Measurements from ENCODE around the gene EVI5L.
"Not testable (repeated sequence)": the region's sequence is repeated elsewhere in the genome, so short reads cannot be mapped to it uniquely, and the experiment has no call there.

The EVI5L gene

DNA sequence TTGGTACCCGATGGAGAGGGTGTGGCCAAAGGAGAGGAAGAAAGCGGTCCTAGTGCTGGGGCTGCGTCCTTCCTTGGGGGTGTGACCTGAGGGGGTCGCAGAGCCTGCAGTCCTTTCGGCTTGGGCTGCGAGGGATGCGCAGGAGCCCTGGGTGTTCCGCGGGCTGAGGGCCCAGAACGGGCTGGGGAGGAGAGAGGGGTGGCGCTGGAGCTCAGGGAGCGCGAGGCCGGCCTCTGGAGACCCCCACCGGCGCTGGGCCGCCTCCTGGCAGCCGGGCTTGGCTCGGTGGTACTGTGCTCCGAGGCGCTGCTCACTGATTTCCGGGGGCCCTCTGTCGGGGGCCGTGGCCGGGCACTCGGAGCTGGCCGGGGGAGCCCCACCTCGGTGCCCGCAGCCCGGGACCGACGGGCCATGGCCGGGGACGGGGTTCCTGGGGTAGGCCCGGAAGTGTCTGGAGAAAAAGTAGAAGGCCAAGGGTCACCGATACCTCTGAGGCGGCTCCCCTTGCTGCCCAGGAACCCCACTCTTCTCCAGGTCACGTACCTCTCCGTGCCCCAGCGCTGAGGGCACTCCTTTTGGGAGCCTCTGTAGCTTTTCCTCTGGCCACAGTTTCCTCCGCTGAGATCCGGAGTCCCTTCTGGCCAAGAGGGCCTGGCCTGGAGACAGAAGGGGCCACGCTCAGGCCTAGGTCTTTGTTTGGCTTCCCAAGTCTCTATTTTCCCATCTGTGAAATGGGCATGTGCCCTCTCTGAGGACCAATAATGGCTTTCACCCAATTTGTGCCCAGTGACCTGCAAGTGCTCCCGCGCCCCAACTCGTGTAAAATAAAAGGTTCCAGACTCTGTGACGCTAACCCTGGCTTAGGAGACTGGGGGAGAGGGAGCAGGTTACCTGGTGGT is 42.5 kb downstream of the EVI5L start:
- no peak for DNase-seq (ENCODE audit: low read depth in 3 of 3)

DNA sequence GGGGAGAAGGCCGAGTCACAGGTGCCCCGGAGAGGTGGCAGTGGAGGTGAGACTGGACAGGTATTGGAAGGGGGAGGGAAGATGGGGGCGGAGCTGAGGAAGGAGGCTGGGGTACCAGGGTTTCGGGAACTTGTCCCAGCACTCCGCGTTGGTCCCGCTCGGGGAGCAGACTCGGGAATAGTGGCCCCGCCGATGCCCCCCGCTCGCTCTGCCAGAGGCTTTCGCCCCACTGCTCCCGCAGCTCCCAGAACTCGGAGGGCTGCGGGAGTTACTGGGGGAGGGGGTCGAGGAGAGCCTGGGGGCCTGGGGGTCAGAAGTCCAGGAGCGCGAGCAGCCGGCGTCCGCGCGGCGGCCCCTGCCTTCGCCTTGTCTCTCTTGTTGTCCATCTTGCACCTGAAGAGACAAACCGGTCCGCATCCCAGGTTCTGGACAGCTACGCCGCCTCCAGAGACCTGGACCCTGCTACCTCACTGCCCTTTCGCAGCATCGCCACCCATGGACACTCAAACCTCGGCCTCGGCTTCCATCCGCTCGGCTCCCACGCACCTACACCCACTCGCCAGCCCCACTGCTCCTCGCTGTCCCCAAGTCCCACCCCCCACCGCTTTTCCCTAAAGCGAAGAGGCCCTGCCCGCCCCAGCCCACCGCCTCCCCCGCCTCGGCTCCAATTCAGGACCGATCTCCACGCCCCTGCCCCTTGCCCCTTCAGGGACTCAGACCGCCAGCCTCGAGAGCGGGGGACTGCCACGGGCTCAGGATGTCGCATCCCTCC is 43.5 kb downstream of the EVI5L start:
- no peak for DNase-seq (ENCODE audit: low read depth in 3 of 3)

DNA sequence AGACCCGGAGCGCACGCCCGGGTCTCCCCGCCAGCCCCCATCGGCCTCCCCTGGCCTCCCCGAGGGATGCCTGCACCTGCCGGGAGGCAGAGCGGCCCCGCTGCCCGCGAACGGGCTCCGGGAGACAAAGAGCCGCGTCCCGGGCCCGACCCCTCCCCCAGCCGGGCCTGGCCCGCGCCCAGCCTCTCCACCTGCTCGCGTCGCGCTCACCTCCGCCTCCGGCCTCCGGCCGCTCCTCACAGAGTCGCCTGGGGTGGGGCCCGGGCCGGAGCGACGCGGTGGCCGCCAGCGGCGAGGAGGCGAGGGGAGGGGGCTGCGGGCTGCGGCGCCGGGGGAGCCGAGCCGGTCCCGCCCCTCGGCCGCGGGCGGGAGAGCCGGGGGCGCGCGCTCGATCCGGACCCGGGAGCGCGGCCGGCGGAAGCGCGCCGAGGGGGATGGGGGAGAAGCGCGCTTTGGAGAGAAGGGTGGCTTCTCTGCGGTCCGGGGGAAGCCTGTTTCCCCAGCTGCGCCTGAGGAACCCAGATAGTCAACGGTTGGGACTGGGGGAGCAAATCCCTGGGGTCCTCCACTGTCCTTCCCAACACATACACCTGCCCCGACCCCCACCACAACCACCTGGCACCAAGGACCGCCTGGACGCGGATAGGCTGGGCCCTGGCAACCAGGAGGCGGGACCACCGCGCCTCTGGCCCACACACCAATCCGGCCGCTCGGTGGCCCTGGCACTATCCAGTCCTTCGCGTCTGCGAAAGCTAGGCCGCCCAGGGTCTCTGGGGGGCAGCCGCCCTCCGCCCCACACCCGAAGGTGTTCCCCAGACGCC is 44.3 kb downstream of the EVI5L start, which contains the start of gene PRR36:
Gene PRR36, minus strand, starts transcription at position 315 of the 821 bp plus-strand sequence. CDS start 701 bp downstream, outside the sequence.
- DNase-seq (ENCODE audit: low read depth in 3 of 3) = no peak

DNA sequence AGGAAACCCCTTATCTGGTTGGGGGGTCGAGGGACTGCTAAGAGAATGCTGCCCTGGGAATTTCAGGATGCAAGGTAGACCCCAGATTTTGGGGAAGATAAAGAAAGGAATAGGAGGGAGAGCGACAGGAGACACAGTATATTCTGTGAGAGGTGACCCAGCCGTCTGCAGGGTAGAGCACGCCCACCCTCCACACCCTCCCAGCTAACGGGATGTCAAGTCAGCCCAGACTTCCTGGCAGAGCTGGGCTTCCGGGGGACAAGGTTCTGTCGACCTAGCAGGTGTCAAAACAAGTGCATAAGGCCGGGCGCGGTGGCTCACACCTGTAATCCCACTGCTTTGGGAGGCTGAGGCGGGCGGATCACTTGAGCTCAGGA is 44.9 kb downstream of the EVI5L start:
- DNase-seq (ENCODE audit: low read depth in 3 of 3) = no peak

DNA sequence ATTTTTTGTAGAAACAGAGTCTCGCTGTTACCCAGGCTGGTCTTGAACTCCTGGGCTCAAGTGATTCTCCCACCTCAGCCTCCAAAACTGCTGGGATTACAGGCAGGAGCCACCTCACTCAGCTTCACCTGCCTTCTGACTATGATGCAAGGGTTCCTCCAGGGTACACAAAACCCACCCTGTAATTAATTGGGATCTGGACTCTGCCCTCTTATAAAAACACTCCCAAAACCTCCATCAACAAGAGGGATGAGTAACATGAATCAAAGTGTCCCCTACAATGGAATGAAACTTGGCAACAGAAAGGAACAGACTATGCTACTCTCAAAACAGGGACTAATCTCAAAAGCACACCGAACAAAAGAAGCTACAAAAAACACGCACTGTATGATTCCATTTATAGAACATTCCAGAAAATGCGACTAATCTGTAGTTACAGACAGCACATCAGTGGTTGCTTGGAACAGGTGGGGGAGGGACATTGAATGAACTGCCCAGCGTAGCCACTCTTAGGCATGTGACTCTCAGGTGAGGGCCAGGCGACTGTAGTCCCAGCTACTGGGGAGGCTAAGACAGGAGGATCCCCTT is 47.3 kb downstream of the EVI5L start:
- no peak for DNase-seq (ENCODE audit: low read depth in 3 of 3)

DNA sequence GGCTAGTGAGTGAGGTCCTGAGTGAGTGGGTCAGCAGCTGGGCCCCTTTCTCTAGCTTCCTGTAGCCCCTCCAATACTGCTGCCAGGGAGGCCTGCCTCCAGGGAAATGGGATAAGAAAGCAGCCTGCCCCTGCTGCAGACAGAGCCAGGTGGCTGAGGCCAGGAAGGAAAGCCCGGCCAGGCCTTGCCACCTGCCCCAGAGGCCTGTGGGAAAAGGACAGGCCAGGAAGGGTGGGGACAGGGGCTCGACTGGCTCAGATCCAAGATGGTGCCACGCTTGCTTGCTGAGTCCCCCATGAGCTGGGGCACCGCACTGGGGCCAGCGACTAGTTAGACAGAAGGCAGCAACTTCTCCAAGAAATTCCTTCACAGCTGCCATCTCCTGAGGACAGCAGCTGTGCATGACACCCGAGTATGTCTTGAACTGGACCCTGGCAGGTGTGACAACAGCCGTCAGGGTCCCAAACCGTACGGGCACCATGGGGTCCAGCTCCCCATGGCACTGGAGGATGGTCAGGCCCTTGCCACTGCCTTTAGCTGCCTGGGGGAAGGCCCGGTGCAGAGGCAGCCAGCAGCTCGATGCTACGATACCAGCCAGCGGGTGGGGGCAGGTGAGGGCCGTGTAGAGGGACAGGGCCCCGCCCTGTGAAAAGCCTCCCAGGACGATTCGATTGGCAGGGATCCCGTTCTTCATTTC is 49.2 kb downstream of the EVI5L start:
- no peak for DNase-seq (ENCODE audit: low read depth in 3 of 3)

DNA sequence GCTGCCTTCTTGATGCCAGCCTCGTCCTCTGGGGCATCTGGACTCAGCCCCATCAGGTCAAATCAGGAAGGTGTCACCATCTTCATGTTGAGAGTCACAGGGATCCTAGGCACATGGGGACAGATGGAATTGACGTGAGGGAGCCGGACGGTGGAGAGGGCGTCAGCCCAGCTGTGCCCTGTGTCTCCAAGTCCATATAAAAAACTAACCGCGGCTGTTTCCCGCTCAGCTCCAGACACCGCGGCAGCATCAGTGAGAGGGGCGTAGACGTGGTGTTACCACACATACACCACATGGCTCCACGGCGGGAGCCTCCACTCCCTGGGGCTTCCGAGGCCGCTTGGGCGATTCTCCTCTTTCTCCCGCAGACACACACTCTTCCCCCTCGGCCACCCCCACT is 49.8 kb downstream of the EVI5L start:
- no peak for DNase-seq (ENCODE audit: low read depth in 3 of 3)

DNA sequence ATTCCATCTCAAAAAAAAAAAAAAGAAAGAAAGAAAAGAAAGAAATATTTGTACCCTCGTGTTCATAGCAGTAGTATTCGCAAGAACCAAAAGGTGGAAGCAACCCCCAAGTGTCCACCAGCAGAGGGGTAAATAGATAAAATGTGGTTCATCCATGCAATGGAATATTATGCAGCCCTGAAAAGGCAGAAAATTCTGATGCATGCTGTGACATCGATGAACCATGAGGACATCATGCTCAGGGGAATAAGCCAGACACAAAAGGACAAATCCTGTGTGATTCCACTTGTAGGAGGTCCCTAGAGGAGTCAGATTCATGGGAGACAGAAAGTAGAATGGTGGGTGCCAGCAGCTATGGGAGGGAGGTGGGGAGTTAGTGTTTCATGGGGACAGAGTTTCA is 51.9 kb downstream of the EVI5L start:
- DNase-seq (ENCODE audit: low read depth in 3 of 3) = no peak

DNA sequence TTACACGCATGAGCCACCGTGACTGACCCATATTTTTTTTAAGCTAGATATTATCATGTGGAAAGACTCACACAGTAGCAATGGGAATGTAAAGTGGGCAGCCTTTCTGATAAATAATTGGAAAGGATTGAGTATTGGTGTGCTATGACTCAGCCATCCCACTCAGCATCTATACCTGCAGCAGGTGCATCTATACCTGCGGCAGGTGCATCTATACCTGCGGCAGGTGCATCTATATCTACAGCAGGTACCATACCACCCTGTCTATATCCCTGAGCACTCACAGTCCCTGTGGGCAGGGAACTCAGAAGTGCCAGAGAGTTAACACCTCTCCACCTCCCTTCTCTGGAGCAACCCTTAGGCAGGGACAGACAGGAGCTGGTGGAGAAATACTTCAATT is 53.1 kb downstream of the EVI5L start:
- no peak for DNase-seq (ENCODE audit: low read depth in 3 of 3)

DNA sequence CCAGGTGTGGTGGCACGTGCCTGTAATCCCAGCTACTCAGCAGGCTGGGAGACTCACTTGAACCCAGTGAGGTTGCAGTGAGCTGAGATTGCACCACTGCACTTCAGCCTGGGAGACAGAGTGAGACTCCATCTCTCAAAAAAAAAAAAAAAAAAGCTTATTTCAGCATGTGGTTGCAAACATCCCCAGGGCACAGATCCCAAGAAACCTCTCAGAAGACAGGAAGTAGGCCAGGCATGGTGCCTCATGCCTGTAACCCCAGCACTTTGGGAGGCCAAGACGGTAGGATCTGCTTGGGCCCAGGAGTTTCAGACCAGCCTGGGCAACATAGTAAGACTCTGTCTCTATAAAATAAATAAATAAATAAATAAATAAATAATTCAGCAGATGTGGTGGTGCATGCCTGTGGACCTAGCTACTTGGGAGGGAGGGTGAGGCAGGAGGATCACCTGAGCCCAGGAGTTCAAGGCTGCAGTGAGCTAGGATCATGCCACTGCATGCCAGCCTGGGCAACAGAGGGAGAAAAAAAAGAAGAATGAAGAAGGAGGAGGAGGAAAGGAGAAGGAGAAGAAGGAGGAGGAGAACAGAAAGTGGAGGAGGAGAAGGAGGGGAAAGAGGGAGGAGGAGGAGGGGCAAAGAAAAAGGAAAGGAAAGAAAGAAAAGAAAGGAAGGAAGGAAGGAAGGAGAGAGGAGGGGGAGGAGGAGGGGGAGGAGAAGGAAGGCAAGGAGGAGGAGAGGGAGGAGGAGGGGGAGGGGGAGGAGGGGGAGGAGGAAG is 54.0 kb downstream of the EVI5L start:
- DNase-seq (ENCODE audit: low read depth in 3 of 3) = no peak

DNA sequence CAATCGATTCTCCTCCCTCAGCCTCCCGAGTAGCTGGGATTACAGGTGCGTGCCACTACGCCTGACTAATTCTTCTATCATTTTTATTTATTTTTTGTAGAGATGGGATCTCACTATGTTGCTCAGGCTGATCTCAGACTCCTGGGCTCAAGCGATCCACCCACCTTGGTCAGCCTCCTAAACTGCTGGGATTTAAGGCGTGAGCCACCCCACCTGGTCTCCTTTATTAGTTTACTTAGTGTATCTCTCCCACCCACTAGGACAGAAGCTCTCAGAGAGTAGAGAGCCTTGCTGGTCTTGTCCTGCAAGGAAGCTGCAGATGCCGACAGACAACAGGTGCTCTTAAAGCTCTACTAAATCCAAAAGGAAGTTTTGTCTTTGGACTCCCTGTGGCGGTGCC is 55.8 kb downstream of the EVI5L start:
- no peak for DNase-seq (ENCODE audit: low read depth in 3 of 3)

DNA sequence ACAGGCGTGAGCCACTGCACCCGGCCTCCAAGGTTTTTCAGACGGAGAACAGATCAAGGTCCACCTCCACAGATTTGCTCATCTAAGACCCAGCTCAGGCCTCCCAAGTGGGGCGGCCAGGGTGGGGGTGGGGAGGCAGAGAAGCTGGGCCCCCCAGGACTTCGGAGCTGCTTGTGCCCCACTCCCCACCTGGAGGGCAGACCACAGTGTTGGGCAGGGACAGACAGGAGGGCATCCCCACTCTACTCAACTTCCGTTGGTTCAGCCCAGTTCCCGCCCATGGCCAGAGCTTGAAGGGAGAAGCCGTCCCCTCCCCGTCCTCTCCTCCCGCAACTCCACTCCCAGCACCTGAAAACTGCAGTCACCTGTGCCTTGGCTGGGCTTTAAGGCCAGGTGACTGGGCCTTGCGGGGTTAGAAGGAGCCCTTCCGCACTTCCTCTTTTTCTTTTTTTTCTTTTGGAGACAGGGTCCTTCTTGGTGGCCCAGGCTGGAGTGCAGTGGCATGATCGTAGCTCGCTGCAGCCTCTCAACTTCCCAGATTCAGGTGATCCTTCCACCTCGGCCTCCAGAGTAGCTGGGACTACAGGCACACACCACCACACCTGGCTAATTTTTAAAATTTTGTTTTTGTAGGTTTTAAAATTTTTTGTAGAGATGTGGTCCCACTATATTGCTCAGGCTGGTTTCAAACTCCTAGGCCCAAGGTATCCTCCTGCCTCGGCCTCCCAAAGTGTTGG is 57.6 kb downstream of the EVI5L start:
- no peak for DNase-seq (ENCODE audit: low read depth in 3 of 3)

DNA sequence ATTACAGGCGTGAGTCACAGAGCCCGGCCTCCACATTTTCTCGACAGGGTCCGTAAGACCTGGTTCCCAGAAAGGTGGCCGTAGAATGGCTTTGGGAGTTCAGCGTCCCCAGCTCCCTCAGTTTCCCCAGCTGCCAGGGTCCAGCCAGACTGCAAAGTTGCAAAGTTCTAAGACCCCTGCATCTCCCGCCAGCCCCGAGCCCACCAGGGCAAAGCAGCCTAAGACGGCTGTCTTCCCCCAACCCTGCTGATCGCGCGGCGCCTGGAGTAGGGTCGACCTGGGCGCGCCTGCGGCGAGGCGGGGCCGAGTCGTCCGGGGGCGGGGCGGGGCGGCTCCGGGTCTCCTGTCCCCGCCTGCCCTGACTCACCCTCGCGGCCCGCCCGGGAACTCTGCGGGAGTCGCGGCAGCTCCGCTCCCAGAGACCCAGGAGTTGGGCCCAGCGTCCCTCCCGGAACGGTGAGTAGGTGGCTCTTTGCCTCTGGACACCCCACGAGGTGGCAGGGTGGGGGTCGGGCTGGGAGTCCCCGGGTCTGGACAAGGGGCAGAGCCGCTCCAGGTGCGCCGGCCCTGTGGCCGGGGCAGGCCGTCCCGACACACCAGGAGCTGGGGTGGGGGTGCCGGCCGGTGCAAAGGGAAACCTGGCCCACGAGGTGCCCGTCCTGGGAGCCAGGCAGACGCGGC is 58.3 kb downstream of the EVI5L start, which contains the start of gene LRRC8E:
Gene LRRC8E, plus strand, starts transcription at position 366 of the 681 bp plus-strand sequence. CDS start 7,094 bp downstream, outside the sequence.
- peak in 1 of 3 experiments; percentile 25 for DNase-seq (ENCODE audit: low read depth in 3 of 3)

DNA sequence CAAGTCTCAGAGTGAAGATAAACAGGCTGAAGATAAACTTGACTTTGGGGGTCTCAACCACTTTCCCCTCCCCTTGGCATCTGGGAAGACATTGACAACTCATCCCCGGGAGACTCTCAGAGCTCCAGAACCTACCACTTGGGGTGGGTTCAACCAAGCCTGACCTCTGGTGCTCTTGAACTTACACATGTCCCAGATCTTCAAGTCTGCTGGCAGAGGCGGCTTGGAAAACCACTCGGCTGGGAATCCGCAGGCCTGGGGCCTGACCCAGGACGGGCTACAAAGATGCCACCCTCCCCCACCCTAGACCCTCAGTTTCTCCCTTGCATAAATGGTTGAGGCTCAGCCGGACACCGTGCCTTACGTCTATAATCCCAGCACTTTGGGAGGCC is 58.8 kb downstream of the EVI5L start:
- DNase-seq (ENCODE audit: low read depth in 3 of 3) = no peak

DNA sequence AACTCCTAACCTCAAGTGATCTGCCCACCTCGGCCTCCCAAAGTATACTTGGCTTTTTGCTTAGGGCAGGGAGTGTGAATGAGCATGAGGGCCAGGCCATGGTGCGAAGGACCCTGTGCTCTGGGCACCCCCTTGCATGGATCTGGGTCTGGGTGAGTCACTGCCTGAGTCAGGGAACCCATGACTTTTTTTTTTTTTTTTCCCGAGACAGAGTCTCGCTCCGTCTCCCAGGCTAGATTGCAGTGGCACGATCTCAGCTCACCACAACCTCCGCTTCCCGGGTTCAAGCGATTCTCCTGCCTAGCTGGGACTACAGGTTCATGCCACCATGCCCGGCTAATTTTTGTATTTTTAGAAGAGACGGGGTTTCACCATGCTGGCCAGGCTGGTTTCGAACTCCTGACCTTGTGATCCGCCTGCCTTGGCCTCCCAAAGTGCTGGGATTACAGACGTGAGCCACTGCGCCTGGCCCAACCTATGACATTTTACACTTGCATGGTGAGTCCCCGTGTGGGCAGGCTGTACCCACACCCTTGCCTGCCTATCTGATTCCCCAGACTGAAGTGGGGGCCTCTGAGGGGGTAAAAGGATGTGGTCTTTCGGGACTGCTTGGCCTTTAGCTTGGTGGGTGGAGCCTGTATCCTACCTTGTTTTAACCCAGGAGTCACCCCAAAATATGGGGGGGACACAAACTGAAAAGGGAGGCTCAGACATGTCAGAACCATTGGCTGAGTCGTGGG is 63.5 kb downstream of the EVI5L start:
- not testable (repeated sequence) for DNase-seq (ENCODE audit: low read depth in 3 of 3)

DNA sequence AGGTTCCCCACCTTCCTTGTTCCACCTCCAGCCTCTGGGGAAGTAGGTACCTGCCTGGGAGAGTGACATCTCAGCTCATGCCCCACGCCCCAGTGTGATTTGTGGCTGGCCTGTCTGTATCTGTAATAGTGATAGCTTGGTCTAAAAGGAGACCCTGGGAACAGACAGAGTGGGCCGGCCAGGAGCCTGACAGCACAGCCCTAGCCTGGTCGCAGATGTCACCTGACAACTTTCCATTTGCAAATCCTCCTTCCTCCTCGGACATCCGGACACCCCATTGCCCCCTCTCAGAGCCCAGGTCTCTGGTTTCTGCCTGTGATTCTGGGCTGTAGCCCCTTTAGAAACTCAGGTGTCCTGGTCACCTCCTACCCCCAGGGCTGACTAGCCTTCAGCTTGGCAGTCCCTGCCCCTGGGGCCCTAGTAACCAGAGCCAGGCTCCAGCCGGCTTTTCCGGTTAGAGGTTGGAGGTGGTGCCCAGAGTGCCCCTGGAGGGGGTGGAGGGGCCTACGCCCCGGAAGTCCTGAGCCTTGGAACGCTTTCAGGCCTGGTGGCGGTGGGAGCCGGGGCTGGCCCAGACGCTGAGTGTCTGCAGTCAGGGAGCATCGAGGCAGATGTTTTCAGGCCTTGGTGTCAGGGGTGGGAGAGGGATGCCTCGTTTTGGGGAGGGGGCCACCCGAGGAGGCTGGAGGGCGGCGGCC is 64.7 kb downstream of the EVI5L start:
- no peak for DNase-seq (ENCODE audit: low read depth in 3 of 3)

DNA sequence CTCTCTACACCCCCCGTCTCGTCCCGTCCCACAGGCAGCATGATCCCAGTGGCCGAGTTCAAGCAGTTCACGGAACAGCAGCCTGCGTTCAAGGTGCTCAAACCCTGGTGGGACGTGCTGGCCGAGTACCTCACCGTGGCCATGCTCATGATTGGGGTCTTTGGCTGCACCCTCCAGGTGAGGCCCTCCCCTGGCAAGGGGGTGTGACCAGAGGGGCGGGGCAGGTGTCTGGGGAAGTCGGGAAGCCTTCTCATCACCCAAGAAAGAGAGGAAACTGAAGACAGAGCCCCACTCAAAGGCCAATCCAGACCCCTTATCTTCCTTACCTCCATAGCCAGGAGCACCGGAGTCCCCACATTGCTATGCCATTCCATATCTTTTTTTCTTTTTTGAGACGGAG is 65.5 kb downstream of the EVI5L start:
- DNase-seq (ENCODE audit: low read depth in 3 of 3) = no peak

DNA sequence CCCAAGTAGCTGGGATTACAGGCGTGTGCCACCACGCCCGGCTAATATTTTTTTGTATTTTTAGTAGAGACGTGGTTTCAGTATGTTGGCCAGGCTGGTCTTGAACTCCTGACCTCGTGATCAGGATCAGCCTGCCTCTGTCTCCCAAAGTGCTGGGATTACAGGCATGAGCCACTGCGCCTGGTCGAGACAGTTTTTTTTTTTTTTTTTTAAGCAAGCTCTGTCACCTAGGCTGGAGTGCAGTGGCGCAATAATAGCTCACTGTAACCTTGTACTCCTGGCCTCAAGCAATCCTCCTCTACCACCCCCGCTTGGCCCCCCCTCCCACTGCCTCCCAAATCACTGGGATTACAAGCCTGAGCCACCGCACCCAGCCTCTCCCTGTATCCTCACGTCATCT is 67.3 kb downstream of the EVI5L start:
- DNase-seq (ENCODE audit: low read depth in 3 of 3) = no peak

All from stimulated activated CD4-positive, alpha-beta T cell treated with anti-CD3 and anti-CD28 coated beads, TNF-alpha, amount 100 ng/mL, for 4 hours (primary cell).